GM10266 (cell line): ENCODE measurements around the gene MAP2K5.
A peak's percentile ranks its signal among the peaks of the same experiment; 100 is the strongest.

Experiments
- DNase-seq: peaks from one replicate; pipeline ENCODE4 v3.0.0; 2012; ENCODE audit errors: extremely low spot score
- CTCF ChIP-seq: IDR thresholded peaks from 2 replicates; pipeline ENCODE4 v1.5.1; 2012; ENCODE audit warnings: mild to moderate bottlenecking, low read depth; ENCODE audit not compliant: control insufficient read depth, insufficient read depth; ENCODE audit errors: missing control alignments

Gene MAP2K5

GRCh38 chr15:67542420-67543347 is at the start of gene MAP2K5:
MAP2K5 (plus strand) TSS chr15:67542703; CDS start chr15:67543336, 633 bp downstream.
- no peak for TF ChIP-seq CTCF
- DNase-seq = peak; percentile 86

GRCh38 chr15:67495585-67495984 is 46.9 kb upstream of the MAP2K5 start:
- TF ChIP-seq CTCF = no peak
- DNase-seq = no peak

- peak; percentile 51 for TF ChIP-seq CTCF
- peak; percentile 31 for DNase-seq
Measured at GRCh38 chr15:67501177-67501835, 41.2 kb upstream of the MAP2K5 start.

- DNase-seq = no peak
- TF ChIP-seq CTCF = no peak
Measured at GRCh38 chr15:67501836-67502461, 40.6 kb upstream of the MAP2K5 start.

GRCh38 chr15:67504056-67504455 is 38.4 kb upstream of the MAP2K5 start:
- DNase-seq = no peak
- TF ChIP-seq CTCF = no peak

GRCh38 chr15:67504796-67505195 is 37.7 kb upstream of the MAP2K5 start:
- no peak for DNase-seq
- TF ChIP-seq CTCF = no peak
